ENCODE data around the gene XRCC3.
"Not testable (repeated sequence)": the region's sequence is repeated elsewhere in the genome, so short reads cannot be mapped to it uniquely, and the experiment has no call there.

Gene XRCC3

GRCh38 chr14:103693515-103693914 is 21.7 kb downstream of the XRCC3 start:
- no peak for ATAC-seq
- no peak for DNase-seq

- no peak for ATAC-seq
- no peak for DNase-seq
Observed at GRCh38 chr14:103692871-103693270, 22.4 kb downstream of the XRCC3 start.

GRCh38 chr14:103692159-103692558 is 23.1 kb downstream of the XRCC3 start:
- DNase-seq, result no peak
- ATAC-seq, result no peak

GRCh38 chr14:103691655-103692054 is 23.6 kb downstream of the XRCC3 start:
- ATAC-seq, DNase-seq: not testable (repeated sequence)

- no peak for DNase-seq
- no peak for ATAC-seq
Observed at GRCh38 chr14:103690332-103690731, 24.9 kb downstream of the XRCC3 start.

- ATAC-seq (no peak), DNase-seq (no peak)
Observed at GRCh38 chr14:103688906-103689902, 26.0 kb downstream of the XRCC3 start.

GRCh38 chr14:103688441-103688840 is 26.8 kb downstream of the XRCC3 start:
- ATAC-seq, result no peak
- no peak for DNase-seq

- ATAC-seq, result no peak
- no peak for DNase-seq
Observed at GRCh38 chr14:103687712-103688111, 27.5 kb downstream of the XRCC3 start.

GRCh38 chr14:103686831-103687485 is 28.3 kb downstream of the XRCC3 start:
- DNase-seq (no peak), ATAC-seq (no peak)

GRCh38 chr14:103685276-103686211 is 29.7 kb downstream of the XRCC3 start:
- ATAC-seq (no peak), DNase-seq (no peak)

- no peak for DNase-seq
- no peak for ATAC-seq
Observed at GRCh38 chr14:103684871-103685270, 30.4 kb downstream of the XRCC3 start.

- DNase-seq (no peak), ATAC-seq (no peak)
Observed at GRCh38 chr14:103684471-103684870, 30.8 kb downstream of the XRCC3 start.

GRCh38 chr14:103683139-103683538 is 32.1 kb downstream of the XRCC3 start:
- ATAC-seq (no peak), DNase-seq (no peak)

GRCh38 chr14:103680491-103681231 is 34.6 kb downstream of the XRCC3 start:
- DNase-seq (no peak), ATAC-seq (no peak)

- peak; percentile 93 for ATAC-seq
- DNase-seq, result peak; percentile 64
Observed at GRCh38 chr14:103679351-103679750, 35.9 kb downstream of the XRCC3 start.

GRCh38 chr14:103676881-103677675 is 38.2 kb downstream of the XRCC3 start:
- DNase-seq (no peak), ATAC-seq (no peak)

GRCh38 chr14:103675957-103676356 is 39.3 kb downstream of the XRCC3 start:
- ATAC-seq, result no peak
- DNase-seq, result no peak

- ATAC-seq, result no peak
- DNase-seq, result no peak
Observed at GRCh38 chr14:103671911-103672310, 43.3 kb downstream of the XRCC3 start.

- DNase-seq (no peak), ATAC-seq (no peak)
Observed at GRCh38 chr14:103669370-103669769, 45.9 kb downstream of the XRCC3 start.

- ATAC-seq, result no peak
- no peak for DNase-seq
Observed at GRCh38 chr14:103668117-103668516, 47.1 kb downstream of the XRCC3 start.

GRCh38 chr14:103667671-103668070 is 47.6 kb downstream of the XRCC3 start:
- no peak for DNase-seq
- ATAC-seq, result no peak
